OCI-LY1 (cell line): ENCODE data around the gene NCAPG2.

Experiments used
- CTCF ChIP-seq: fragments of 200-600 bp; sonication (generic), shearing (Covaris generic); IDR thresholded peaks from 2 replicates; pipeline ENCODE4 v1.5.1; 2017; ENCODE audit warnings: mild to moderate bottlenecking, antibody characterized with exemption, low read length, moderate library complexity, mixed read lengths
- EZH2 ChIP-seq: fragments of 200-600 bp; sonication (generic), shearing (Covaris generic); IDR thresholded peaks from 2 replicates; pipeline ENCODE4 v1.8.0; 2017; ENCODE audit warnings: borderline replicate concordance, mixed run types, mild to moderate bottlenecking, antibody characterized with exemption, low read length, moderate library complexity, mixed read lengths

DNA sequence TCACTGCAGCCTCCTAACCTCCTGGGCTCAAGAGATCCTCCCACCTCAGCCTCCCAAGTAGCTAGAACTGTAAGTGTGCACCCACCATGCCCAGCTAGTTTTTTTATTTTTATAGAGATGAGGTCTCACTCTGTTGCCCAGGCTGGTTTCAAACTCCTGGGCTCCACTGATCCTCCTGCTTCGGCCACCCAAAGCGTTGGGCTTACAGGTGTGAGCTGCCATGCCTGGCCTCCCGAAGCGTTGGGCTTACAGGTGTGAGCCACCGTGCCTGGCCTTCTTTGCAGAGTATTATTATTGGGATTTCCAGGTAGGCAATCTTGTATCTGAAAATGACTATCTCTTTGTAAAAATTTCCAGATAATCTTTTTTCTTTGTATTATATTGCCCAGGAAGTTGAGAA is 23.1 kb upstream of the NCAPG2 start:
- TF ChIP-seq EZH2 (no peak), CTCF (no peak)
